ENCODE results near the gene SLC4A1. TPM values are rescaled to one million over a fixed set of nuclear protein-coding genes. Genes with fewer than 3 reads are reported as not detected.

SLC4A1 gene
- total and polyA plus RNA-seq, 2 of the 13 experiments (the other 11 are each of a cell fraction or from before 2014, with no cell fraction given): not detected

GRCh38 chr17:44198721-44199552 lies 69.0 kb downstream of the SLC4A1 start (continued):
- TF ChIP-seq, protein P1, sequence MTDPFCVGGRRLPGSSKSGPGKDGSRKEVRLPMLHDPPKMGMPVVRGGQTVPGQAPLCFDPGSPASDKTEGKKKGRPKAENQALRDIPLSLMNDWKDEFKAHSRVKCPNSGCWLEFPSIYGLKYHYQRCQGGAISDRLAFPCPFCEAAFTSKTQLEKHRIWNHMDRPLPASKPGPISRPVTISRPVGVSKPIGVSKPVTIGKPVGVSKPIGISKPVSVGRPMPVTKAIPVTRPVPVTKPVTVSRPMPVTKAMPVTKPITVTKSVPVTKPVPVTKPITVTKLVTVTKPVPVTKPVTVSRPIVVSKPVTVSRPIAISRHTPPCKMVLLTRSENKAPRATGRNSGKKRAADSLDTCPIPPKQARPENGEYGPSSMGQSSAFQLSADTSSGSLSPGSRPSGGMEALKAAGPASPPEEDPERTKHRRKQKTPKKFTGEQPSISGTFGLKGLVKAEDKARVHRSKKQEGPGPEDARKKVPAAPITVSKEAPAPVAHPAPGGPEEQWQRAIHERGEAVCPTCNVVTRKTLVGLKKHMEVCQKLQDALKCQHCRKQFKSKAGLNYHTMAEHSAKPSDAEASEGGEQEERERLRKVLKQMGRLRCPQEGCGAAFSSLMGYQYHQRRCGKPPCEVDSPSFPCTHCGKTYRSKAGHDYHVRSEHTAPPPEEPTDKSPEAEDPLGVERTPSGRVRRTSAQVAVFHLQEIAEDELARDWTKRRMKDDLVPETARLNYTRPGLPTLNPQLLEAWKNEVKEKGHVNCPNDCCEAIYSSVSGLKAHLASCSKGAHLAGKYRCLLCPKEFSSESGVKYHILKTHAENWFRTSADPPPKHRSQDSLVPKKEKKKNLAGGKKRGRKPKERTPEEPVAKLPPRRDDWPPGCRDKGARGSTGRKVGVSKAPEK (CRISPR knock-in tag; IDR thresholded peaks at IDR 0.05; ENCODE audit: borderline replicate concordance): no peak
- TF ChIP-seq ZNF547 (CRISPR knock-in tag; IDR thresholded peaks at IDR 0.05) (peak; percentile 75; the same call in 1 of the 2 replicates), ISX (CRISPR knock-in tag; conservative IDR thresholded peaks at IDR 0.05) (no peak), PHF20 (CRISPR knock-in tag; IDR thresholded peaks at IDR 0.05) (no peak; the same call in 1 of the 2 replicates), ZNF382 (CRISPR knock-in tag; IDR thresholded peaks at IDR 0.05; ENCODE audit: borderline replicate concordance) (no peak), MXI1 (IDR thresholded peaks at IDR 0.05; ENCODE audit: borderline replicate concordance, low read depth, low read length) (no peak), ZNF230 (CRISPR knock-in tag; IDR thresholded peaks at IDR 0.05) (peak; percentile 32; the same call in 1 of the 2 replicates), SMYD3 (CRISPR knock-in tag; IDR thresholded peaks at IDR 0.05) (no peak), ETV6 (CRISPR knock-in tag; conservative IDR thresholded peaks at IDR 0.05) (no peak), KDM3A (CRISPR knock-in tag; IDR thresholded peaks at IDR 0.05; ENCODE audit: low read depth) (no peak), ZNF253 (CRISPR knock-in tag; IDR thresholded peaks at IDR 0.05; ENCODE audit: borderline replicate concordance) (no peak), ZNF318 (CRISPR knock-in tag; IDR thresholded peaks at IDR 0.05) (no peak), RFXANK (CRISPR knock-in tag; IDR thresholded peaks at IDR 0.05) (no peak)
- TF ChIP-seq, protein P2, sequence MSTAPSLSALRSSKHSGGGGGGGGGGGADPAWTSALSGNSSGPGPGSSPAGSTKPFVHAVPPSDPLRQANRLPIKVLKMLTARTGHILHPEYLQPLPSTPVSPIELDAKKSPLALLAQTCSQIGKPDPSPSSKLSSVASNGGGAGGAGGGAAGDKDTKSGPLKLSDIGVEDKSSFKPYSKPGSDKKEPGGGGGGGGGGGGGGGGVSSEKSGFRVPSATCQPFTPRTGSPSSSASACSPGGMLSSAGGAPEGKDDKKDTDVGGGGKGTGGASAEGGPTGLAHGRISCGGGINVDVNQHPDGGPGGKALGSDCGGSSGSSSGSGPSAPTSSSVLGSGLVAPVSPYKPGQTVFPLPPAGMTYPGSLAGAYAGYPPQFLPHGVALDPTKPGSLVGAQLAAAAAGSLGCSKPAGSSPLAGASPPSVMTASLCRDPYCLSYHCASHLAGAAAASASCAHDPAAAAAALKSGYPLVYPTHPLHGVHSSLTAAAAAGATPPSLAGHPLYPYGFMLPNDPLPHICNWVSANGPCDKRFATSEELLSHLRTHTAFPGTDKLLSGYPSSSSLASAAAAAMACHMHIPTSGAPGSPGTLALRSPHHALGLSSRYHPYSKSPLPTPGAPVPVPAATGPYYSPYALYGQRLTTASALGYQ (CRISPR knock-in tag; IDR thresholded peaks at IDR 0.05): no peak
- TF ChIP-seq, protein P3, sequence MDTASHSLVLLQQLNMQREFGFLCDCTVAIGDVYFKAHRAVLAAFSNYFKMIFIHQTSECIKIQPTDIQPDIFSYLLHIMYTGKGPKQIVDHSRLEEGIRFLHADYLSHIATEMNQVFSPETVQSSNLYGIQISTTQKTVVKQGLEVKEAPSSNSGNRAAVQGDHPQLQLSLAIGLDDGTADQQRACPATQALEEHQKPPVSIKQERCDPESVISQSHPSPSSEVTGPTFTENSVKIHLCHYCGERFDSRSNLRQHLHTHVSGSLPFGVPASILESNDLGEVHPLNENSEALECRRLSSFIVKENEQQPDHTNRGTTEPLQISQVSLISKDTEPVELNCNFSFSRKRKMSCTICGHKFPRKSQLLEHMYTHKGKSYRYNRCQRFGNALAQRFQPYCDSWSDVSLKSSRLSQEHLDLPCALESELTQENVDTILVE (CRISPR knock-in tag; IDR thresholded peaks at IDR 0.05): no peak
